Mammary epithelial cell (primary cell): ENCODE measurements around the gene TSKS.

Experiments
- CTCF ChIP-seq, 2 donors: IDR thresholded peaks in 1 of 2; conservative IDR thresholded peaks in 1 of 2; 2 replicates each; pipeline ENCODE4 v1.5.1; 2011 to 2012; ENCODE audit warnings: inconsistent platforms in 2 of 2, low read length in 2 of 2, mild to moderate bottlenecking in 2 of 2, control low read depth in 1 of 2, low read depth in 1 of 2; ENCODE audit not compliant: insufficient read depth in 1 of 2; ENCODE audit errors: extremely low read depth in 1 of 2
- EZH2 ChIP-seq: IDR thresholded peaks from 2 replicates; pipeline ENCODE4 v1.6.1; 2012; ENCODE audit warnings: low read length, inconsistent platforms, borderline replicate concordance

GRCh38 chr19:49809160-49809940, 46.2 kb upstream of the TSKS start:
- peak in 1 of 2 donors; percentile 18 for TF ChIP-seq CTCF (conservative IDR thresholded peaks at IDR 0.05 in 1 of 2, IDR thresholded peaks at IDR 0.05 in 1 of 2; ENCODE audit: extremely low read depth in 1 of 2, insufficient read depth in 1 of 2, low read depth in 1 of 2, low read length in 2 of 2)
- no peak for TF ChIP-seq EZH2
